Ureter (tissue), 1 donor: ENCODE measurements around the gene MAN1C1. TPM values are rescaled to one million over a fixed set of nuclear protein-coding genes. Genes with fewer than 3 reads are reported as not detected.

Experiments
- DNase-seq: peaks from one replicate; pipeline ENCODE4 v3.0.0-alpha.2; 2020; ENCODE audit warnings: low spot score
- total RNA-seq: library from RNA; stranded (reverse); gene quantifications from one replicate; pipeline ENCODE4 v1.2.4, GENCODE V29; 2023
- donor health status: DM: yes; HTN: yes; CAD: no.

Gene MAN1C1
- total RNA-seq, 1 donor from 2014 or later, result 8.7 TPM

- no peak for DNase-seq
Observed at GRCh38 chr1:25614501-25615171, 2.0 kb upstream of the MAN1C1 start.

- no peak for DNase-seq
Observed at GRCh38 chr1:25615172-25615541, 1.4 kb upstream of the MAN1C1 start.

GRCh38 chr1:25615563-25616094 lies 962 bp upstream of the MAN1C1 start:
- no peak for DNase-seq

GRCh38 chr1:25616987-25617624 lies 515 bp downstream of the MAN1C1 start:
- DNase-seq, result no peak

DNA sequence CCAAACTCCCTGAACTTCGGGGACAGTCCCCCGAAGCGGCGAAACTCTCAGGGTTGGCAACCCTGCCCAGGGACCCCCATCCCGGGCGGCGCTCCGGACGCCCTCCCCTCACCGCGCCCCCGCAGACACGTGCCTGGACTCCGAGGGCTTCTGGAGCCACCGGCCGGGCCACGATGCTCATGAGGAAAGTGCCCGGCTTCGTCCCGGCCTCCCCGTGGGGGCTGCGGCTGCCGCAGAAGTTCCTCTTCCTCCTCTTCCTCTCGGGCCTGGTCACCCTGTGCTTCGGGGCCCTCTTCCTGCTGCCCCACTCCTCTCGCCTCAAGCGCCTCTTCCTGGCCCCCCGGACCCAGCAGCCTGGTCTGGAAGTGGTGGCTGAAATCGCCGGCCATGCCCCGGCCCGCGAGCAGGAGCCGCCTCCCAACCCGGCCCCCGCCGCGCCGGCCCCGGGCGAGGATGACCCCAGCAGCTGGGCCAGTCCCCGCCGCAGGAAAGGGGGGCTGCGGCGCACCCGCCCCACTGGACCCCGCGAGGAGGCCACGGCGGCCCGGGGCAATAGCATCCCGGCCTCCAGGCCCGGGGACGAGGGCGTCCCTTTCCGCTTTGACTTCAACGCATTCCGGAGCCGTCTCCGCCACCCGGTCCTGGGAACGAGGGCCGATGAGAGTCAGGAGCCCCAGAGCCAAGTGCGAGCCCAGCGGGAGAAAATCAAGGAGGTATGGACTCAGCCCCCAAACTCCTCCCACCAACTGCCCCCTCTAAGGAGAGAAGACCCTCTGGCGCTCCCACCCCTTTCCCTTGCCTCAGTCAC lies 1.2 kb downstream of the MAN1C1 start:
- DNase-seq, result peak; percentile 54

GRCh38 chr1:25618433-25618808 lies 1.8 kb downstream of the MAN1C1 start:
- no peak for DNase-seq

DNA sequence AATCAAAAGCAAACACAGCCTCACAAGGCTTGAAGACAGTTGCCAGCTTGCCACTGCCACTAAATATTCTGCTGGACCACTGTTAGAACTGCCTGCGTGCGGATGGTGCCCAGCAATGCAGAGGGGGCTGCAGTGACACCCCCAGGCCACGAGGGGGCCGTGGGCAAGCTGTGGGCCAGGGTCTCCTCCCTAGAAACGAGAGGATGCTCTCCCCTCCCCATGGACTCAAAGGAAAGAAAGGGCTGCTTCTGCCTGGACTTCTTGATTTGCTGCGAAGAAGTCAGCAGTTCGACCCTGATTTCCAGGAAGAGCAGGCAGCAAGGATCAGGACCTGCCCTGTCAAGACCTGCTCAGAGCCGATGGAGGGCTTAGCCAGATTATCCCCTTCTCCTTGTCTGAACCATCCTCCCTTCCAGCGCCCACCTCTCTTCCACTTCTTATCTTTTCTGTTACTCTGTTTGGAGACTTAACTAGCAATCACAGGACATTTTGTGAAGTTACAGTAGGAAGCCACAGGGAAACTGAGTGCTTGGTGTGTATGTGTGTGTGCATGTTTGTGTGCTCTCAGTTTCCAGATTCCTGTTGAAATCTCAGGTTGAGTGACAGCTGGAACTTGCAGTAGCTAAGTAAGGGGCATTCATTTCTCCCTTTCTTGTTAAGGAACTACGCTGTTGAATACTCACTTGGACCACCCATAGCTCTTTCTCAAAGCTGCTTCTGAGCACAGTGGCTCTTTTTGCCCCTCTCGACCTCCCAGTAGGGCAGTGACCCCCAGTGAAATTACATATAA lies 2.7 kb downstream of the MAN1C1 start:
- no peak for DNase-seq

GRCh38 chr1:25620211-25620610 lies 3.6 kb downstream of the MAN1C1 start:
- DNase-seq, result no peak

DNA sequence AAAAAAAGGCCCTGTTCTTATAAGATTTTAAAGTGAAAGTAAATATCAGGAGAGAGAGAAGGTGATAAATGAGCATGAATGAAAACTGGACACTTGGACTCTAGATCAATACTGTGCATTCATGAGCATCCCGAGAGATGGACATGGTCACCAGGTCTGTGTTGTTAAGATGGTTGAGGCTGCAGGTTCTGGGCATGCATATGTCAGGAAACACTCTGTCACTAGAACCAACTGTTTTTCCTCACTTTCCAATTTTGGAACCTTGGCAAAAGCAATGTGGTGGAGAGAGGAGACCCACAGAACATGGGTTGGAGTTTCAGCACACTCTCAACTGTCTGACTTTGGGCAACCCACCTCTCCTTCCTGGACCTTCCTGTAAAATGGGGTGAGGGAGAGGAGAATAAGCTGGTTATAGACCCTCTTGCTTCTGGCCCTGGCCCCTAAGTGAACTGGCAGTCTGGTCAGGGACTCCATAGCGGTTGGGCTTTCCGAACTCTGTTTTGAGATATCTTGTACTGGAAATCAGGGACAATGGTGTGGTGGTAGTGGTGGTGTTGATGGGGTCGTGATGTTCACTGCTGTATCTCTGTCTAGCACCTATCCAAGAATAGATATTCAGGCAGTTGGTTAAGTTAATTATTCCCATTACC lies 4.2 kb downstream of the MAN1C1 start:
- no peak for DNase-seq

DNA sequence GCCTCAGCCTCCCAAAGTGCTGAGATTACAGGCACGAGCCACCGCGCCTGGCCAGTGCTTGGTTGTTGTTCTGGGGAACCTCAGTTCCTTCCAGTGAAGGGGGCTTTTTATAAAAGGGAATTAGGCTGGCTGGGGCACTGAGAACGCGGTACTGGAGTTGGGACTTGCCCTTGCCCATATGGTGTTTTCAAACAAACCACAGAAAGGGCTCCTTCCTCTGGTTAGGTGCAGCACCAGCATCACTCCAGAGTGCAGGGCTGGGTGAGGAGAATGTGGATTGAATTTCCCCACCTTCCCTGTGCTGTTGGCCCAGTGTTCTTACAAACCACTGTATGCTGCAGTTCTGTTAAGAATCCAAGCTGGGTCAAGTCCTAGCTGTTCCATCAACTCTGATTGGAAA lies 5.3 kb downstream of the MAN1C1 start:
- DNase-seq, result no peak

- DNase-seq, result no peak
Observed at GRCh38 chr1:25622531-25622930, 5.9 kb downstream of the MAN1C1 start.

GRCh38 chr1:25623007-25623406 lies 6.4 kb downstream of the MAN1C1 start:
- no peak for DNase-seq

DNA sequence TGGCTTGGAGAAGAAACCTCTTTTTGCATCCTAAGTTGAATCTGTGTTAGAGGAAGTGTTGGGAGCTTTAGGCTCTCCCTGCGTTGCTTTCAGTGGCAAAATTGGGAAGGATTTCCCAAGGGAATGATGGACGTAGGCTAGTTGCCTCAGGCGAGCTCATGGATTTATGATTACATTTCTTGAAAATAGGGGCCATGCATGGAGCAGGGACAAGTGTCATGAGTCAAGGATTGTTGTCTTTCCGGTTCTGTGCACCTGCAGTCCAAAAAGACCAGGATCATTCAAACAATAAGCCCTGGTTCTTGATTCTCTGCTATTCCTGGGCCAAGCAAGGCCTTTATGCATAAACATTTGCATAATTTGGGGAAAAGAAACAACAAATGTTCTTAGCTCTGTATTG lies 7.1 kb downstream of the MAN1C1 start:
- DNase-seq, result no peak

GRCh38 chr1:25624156-25624555 lies 7.6 kb downstream of the MAN1C1 start:
- DNase-seq, result no peak

DNA sequence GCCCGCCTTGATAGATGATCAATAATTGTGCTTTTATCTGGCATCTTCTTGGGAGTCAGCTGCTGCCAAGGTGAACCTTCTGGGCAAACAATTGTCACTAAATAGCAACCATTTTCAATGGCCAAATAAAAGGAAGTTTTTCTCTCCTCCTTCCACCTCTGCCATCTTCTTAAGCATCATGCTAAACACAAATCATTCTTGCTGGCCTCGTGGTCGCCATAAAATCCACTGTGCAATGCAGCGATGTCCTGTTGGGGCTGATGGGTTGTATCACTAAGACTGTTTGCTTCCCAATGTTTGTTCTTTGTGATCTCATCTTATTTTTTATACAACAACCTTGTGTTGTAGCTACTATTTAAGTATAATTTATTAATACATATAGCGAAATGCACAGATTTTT lies 8.0 kb downstream of the MAN1C1 start:
- no peak for DNase-seq

GRCh38 chr1:25626018-25626417 lies 9.4 kb downstream of the MAN1C1 start:
- DNase-seq, result no peak

DNA sequence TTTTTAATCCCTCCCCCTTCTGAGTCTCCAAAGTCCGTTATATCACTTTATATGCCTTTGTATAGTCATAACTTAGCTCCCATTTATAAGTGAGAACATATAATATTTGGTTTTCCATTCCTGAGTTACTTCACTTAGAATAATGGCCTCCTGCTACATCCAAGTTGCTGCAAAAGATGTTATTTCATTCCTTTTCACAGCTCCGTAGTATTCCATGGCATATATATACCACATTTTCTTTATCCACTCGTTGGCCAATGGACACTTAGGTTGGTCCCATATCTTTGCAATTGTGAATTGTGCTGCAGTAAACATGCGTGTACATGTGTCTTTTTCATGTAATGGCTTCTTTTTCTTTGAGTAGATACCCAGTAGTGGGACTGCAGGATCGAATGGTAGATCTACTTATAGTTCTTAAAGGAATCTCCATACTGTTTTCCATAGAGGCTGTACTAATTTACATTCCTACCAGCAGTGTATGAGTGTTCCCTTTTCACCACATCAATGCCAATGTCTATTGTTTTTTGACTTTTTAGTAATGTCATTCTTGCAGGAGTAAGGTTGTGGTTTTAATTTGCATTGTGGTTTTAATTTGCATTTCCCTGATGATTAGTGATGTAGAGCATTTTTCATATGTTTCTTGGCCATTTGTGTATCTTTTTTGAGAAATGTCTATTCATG lies 12.3 kb downstream of the MAN1C1 start:
- no peak for DNase-seq

- DNase-seq, result no peak
Observed at GRCh38 chr1:25629836-25630235, 13.2 kb downstream of the MAN1C1 start.

- no peak for DNase-seq
Observed at GRCh38 chr1:25631750-25632485, 15.3 kb downstream of the MAN1C1 start.

GRCh38 chr1:25634066-25634465 lies 17.5 kb downstream of the MAN1C1 start:
- no peak for DNase-seq
